OCI-LY1 (cell line): ENCODE data around the gene CCDC87.

ENCODE experiments used
- H2AFZ ChIP-seq: fragments of 200-600 bp; sonication (generic), shearing (Covaris generic); 2 replicates; pipeline ENCODE4 v1.6.0; 2014; ENCODE audit warnings: antibody characterized with exemption, mild to moderate bottlenecking, low read length
- H3F3A ChIP-seq: fragments of 200-600 bp; sonication (generic), shearing (Covaris generic); 2 replicates; pipeline ENCODE4 v1.6.0; 2014; ENCODE audit warnings: mild to moderate bottlenecking, antibody characterized with exemption, low read length, moderate library complexity; ENCODE audit not compliant: insufficient read depth
- H3K27ac ChIP-seq: fragments of 200-600 bp; sonication (generic); 2 replicates; pipeline ENCODE4 v1.5.1; 2014; ENCODE audit warnings: low read length, mixed run types, mild to moderate bottlenecking, low read depth; ENCODE audit not compliant: poor library complexity, severe bottlenecking
- H3K27me3 ChIP-seq: fragments of 200-600 bp; sonication (generic); 2 replicates; pipeline ENCODE4 v1.6.0; 2014; ENCODE audit warnings: antibody characterized with exemption, mild to moderate bottlenecking, low read length, moderate library complexity; ENCODE audit not compliant: insufficient read depth
- H3K36me3 ChIP-seq: fragments of 200-600 bp; sonication (generic); 2 replicates; pipeline ENCODE4 v1.6.1; 2014; ENCODE audit warnings: mild to moderate bottlenecking, antibody characterized with exemption, low read length, moderate library complexity, mixed read lengths; ENCODE audit not compliant: insufficient read depth
- H3K4me1 ChIP-seq: fragments of 200-600 bp; sonication (generic); 2 replicates; pipeline ENCODE4 v1.5.1; 2014; ENCODE audit warnings: mild to moderate bottlenecking, low read length, moderate library complexity; ENCODE audit not compliant: insufficient read depth, severe bottlenecking
- H3K4me2 ChIP-seq: fragments of 200-600 bp; sonication (generic), shearing (Covaris generic); 2 replicates; pipeline ENCODE4 v1.6.1; 2014; ENCODE audit warnings: low read length
- H3K4me3 ChIP-seq: fragments of 200-600 bp; sonication (generic); 2 replicates; pipeline ENCODE4 v1.5.1; 2014; ENCODE audit warnings: low read length, low read depth, mild to moderate bottlenecking, mixed read lengths; ENCODE audit not compliant: poor library complexity, severe bottlenecking
- H3K79me2 ChIP-seq: fragments of 200-600 bp; shearing (Covaris generic); 2 replicates; pipeline ENCODE4 v1.6.1; 2016; ENCODE audit warnings: mixed run types, low read length, mixed read lengths; ENCODE audit not compliant: insufficient read depth
- H3K9ac ChIP-seq: fragments of 200-600 bp; sonication (generic), shearing (Covaris generic); 2 replicates; pipeline ENCODE4 v1.6.1; 2014; ENCODE audit warnings: mild to moderate bottlenecking, low read length, mixed read lengths
- H3K9me2 ChIP-seq: fragments of 200-600 bp; sonication (generic), shearing (Covaris generic); 2 replicates; pipeline ENCODE4 v1.6.1; 2014; ENCODE audit warnings: low read depth, mild to moderate bottlenecking, low read length, mixed read lengths
- H3K9me3 ChIP-seq: fragments of 200-600 bp; shearing (Covaris generic); 2 replicates; pipeline ENCODE4 v1.6.1; 2014; ENCODE audit warnings: low read length, mixed read lengths
- H4K20me1 ChIP-seq: fragments of 200-600 bp; sonication (generic), shearing (Covaris generic); 2 replicates; pipeline ENCODE4 v1.6.0; 2016; ENCODE audit warnings: mild to moderate bottlenecking, low read length; ENCODE audit not compliant: insufficient read depth
- EZH2 ChIP-seq: fragments of 200-600 bp; sonication (generic), shearing (Covaris generic); IDR thresholded peaks from 2 replicates; pipeline ENCODE4 v1.8.0; 2017; ENCODE audit warnings: borderline replicate concordance, mixed run types, mild to moderate bottlenecking, antibody characterized with exemption, low read length, moderate library complexity, mixed read lengths
- TF ChIP-seq, protein P1 (sequence below): fragments of 200-600 bp; sonication (generic), shearing (Covaris generic); IDR thresholded peaks from 2 replicates; pipeline ENCODE4 v1.5.1; 2017; ENCODE audit warnings: mild to moderate bottlenecking, antibody characterized with exemption, low read length, moderate library complexity, mixed read lengths

Gene CCDC87

GRCh38 chr11:66639066-66639813 lies 46.4 kb upstream of the CCDC87 start:
- H3K9ac ChIP-seq = peak overlapping the region; percentile 96
- peaks cover 5% of the 10 kb centered on the region; the same call in 1 of the 2 replicates for H4K20me1 ChIP-seq
- H3K79me2 ChIP-seq = peaks cover 68% of the 10 kb centered on the region
- H3K9me3 ChIP-seq = no peaks in the 10 kb centered on the region
- peak overlapping the region; percentile 100 for H3K4me2 ChIP-seq
- no peaks in the 10 kb centered on the region for H3K9me2 ChIP-seq
- H3K4me1 ChIP-seq = peaks cover 56% of the 10 kb centered on the region
- peak overlapping the region; percentile 77 for H3K27ac ChIP-seq
- H3K36me3 ChIP-seq = peaks cover 83% of the 10 kb centered on the region
- peaks cover 22% of the 10 kb centered on the region for H3F3A ChIP-seq
- H3K27me3 ChIP-seq = no peaks in the 10 kb centered on the region
- H2AFZ ChIP-seq = no peak overlapping the region
- peak overlapping the region; percentile 96 for H3K4me3 ChIP-seq
- TF ChIP-seq, protein P1, sequence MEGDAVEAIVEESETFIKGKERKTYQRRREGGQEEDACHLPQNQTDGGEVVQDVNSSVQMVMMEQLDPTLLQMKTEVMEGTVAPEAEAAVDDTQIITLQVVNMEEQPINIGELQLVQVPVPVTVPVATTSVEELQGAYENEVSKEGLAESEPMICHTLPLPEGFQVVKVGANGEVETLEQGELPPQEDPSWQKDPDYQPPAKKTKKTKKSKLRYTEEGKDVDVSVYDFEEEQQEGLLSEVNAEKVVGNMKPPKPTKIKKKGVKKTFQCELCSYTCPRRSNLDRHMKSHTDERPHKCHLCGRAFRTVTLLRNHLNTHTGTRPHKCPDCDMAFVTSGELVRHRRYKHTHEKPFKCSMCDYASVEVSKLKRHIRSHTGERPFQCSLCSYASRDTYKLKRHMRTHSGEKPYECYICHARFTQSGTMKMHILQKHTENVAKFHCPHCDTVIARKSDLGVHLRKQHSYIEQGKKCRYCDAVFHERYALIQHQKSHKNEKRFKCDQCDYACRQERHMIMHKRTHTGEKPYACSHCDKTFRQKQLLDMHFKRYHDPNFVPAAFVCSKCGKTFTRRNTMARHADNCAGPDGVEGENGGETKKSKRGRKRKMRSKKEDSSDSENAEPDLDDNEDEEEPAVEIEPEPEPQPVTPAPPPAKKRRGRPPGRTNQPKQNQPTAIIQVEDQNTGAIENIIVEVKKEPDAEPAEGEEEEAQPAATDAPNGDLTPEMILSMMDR = no peak

- Histone ChIP-seq H3K9me2 (no peaks in the 10 kb centered on the region), H3K4me3 (peak within 1 kb of the TSS; percentile 96), H3F3A (peaks cover 24% of the 10 kb centered on the region), H3K4me2 (peak within 1 kb of the TSS; percentile 100), H3K36me3 (peaks cover 81% of the 10 kb centered on the region), H3K9me3 (no peaks in the 10 kb centered on the region), H4K20me1 (peaks cover 5% of the 10 kb centered on the region; the same call in 1 of the 2 replicates), H3K79me2 (peaks cover 64% of the 10 kb centered on the region), H2AFZ (no peak within 1 kb of the TSS), H3K4me1 (peaks cover 56% of the 10 kb centered on the region), H3K9ac (peak within 1 kb of the TSS; percentile 96), H3K27me3 (no peaks in the 10 kb centered on the region), H3K27ac (peak within 1 kb of the TSS; percentile 80)
- TF ChIP-seq, protein P1 = no peak
- no peak for TF ChIP-seq EZH2
These were observed 45.6 kb upstream of the CCDC87 start, which contains the start of gene RBM4 for GRCh38 chr11:66638177-66639065. Gene RBM4, plus strand, starts transcription at chr11:66638703. Its CDS starts 1,009 bp downstream, at chr11:66639712.

- Histone ChIP-seq H3K79me2 (peaks cover 56% of the 10 kb centered on the region), H3K9me3 (no peaks in the 10 kb centered on the region), H3K4me1 (peaks cover 54% of the 10 kb centered on the region), H3K4me3 (peak overlapping the region; percentile 53), H3K27me3 (no peaks in the 10 kb centered on the region), H3K36me3 (peaks cover 81% of the 10 kb centered on the region), H3K9me2 (no peaks in the 10 kb centered on the region), H3K27ac (peak overlapping the region; percentile 80), H3F3A (peaks cover 25% of the 10 kb centered on the region), H2AFZ (no peak overlapping the region), H3K4me2 (peak overlapping the region; percentile 73), H4K20me1 (peaks cover 5% of the 10 kb centered on the region; the same call in 1 of the 2 replicates), H3K9ac (peak overlapping the region; percentile 57)
- no peak for TF ChIP-seq EZH2
- TF ChIP-seq, protein P1 = no peak
These were observed 44.8 kb upstream of the CCDC87 start for GRCh38 chr11:66637557-66638176.
